Breast epithelium (tissue), 4 donors: ENCODE results near the gene PRPSAP1. TPM values are rescaled to one million over a fixed set of nuclear protein-coding genes. Genes with fewer than 3 reads are reported as not detected.

Experiments used
- DNase-seq, 2 donors: peaks; one replicate each; pipeline ENCODE4 v3.0.0-alpha.2; 2019; ENCODE audit warnings: low spot score in 2 of 2
- H3K27ac ChIP-seq, 2 donors: fragments of 200-600 bp; sonication (generic) in 1 of 2; one replicate each; pipeline ENCODE4 v1.5.1; 2016 to 2019; ENCODE audit warnings: mild to moderate bottlenecking in 1 of 2
- H3K27me3 ChIP-seq, 2 donors: fragments of 200-600 bp; sonication (generic) in 1 of 2; one replicate each; pipeline versions ENCODE4 v1.5.1 to v1.6.0; 2017 to 2019; ENCODE audit warnings: control low read depth in 1 of 2, mild to moderate bottlenecking in 1 of 2
- H3K36me3 ChIP-seq: fragments of 200-600 bp; one replicate; pipeline ENCODE4 v1.5.1; 2019
- H3K4me1 ChIP-seq, 2 donors: fragments of 200-600 bp; sonication (generic); one replicate each; pipeline ENCODE4 v1.5.1; 2016 to 2019; ENCODE audit warnings: control low read depth in 1 of 2
- H3K4me3 ChIP-seq, 3 donors: fragments of 200-600 bp; sonication (generic); 1 replicate in 2 of 3; 2 replicates in 1 of 3; pipeline ENCODE4 v1.5.1; 2016 to 2019; ENCODE audit warnings: mild to moderate bottlenecking in 3 of 3, moderate library complexity in 2 of 3
- H3K9me3 ChIP-seq, 2 donors: fragments of 200-600 bp; sonication (generic) in 1 of 2; one replicate each; pipeline ENCODE4 v1.5.1; 2016 to 2019; ENCODE audit warnings: control low read depth in 1 of 2
- CTCF ChIP-seq, 3 donors: fragments of 450-650 bp; IDR thresholded peaks; one replicate each; pipeline ENCODE4 v1.5.1; 2016 to 2017; ENCODE audit warnings: antibody characterized with exemption in 3 of 3, mild to moderate bottlenecking in 3 of 3, moderate library complexity in 3 of 3
- POLR2A ChIP-seq: fragments of 450-650 bp; IDR thresholded peaks from one replicate; pipeline ENCODE4 v1.6.1; 2016; ENCODE audit warnings: antibody characterized with exemption, mild to moderate bottlenecking, moderate library complexity
- POLR2AphosphoS5 ChIP-seq, 3 donors: sonication (generic); formaldehyde crosslinking; IDR thresholded peaks; one replicate each; pipeline ENCODE4 v1.6.1; 2017; ENCODE audit warnings: antibody characterized with exemption in 3 of 3
- intact Hi-C: fragments of 100-400 bp; cut with DNase I; formaldehyde crosslinking; loops from one replicate; pipeline ENCODE4 v1.15.1; 2023; ENCODE audit warnings: low total_unique reads
- total RNA-seq, 3 donors: library from RNA; depleted of rRNA; stranded (reverse); fragments of >200 nt; gene quantifications; one replicate each; pipeline ENCODE4 v1.1.0, GENCODE V29; 2016

The PRPSAP1 gene
- total RNA-seq, 3 donors from 2014 or later: 71.4 to 110 (median 78.3) TPM

DNA sequence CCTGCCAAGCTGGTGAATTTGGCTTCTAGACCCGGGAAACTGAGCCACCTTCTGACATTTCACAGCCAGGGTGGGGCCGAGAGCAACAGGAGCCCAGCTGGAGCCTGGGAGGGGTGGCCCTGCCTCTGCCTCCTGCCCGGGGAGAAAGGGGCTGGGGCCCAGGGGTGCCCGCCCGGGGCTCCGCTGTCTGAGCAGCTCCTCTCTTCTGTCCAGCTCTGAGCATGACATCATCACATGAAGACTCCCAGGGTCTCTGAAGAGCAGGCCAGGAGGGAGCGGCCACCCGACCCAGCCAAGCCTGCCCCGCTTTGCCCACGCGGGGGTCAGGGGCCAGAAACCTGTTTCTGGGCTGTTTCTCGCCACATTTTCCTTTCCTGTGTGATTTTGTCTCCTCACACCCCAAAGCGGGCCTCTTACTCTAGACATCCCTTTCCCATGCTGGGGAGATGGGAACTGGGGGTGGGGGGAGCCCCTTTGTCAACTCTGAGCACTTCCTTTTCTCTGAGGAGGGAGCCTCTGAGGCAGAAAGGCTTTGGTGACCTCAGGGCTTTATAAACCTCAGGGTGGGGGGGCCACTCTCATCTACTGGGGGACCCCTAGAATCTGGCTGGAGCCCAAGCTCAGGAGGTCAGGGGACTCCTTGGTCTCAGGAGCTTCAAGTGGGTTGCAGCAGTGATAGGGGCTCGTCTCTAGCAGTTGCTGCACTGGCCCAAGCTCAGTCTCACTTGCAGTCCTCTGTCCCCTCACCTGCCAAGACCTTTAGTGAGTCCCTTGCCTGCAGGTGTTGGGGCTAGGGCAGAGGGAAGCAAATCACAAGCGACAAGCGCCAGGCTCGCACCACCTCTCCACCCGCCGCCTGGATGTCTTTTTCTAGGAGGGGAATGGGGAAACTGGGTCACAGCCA lies 80.9 kb downstream of the PRPSAP1 start:
- Histone ChIP-seq H3K27ac (peak overlapping the region; percentile 86 to 90), H3K4me3 (peak overlapping the region; percentile 22 to 70 (median 50)), H3K36me3 (no peaks in the 10 kb centered on the region), H3K4me1 (peaks cover 41 to 44% of the 10 kb centered on the region in 2 donors), H3K27me3 (no peaks in the 10 kb centered on the region), H3K9me3 (no peaks in the 10 kb centered on the region)
- intact Hi-C loops: no loop called here
- TF ChIP-seq POLR2A (no peak), CTCF (IDR thresholded peaks at IDR 0.05) (no peak), POLR2AphosphoS5 (IDR thresholded peaks at IDR 0.05) (no peak)
- no peak for DNase-seq

GRCh38 chr17:76271669-76272540 lies 81.8 kb downstream of the PRPSAP1 start:
- TF ChIP-seq POLR2A: no peak
- TF ChIP-seq POLR2AphosphoS5 (IDR thresholded peaks at IDR 0.05): peak in 1 of 3 donors; percentile 16
- no peaks in the 10 kb centered on the region for H3K9me3 ChIP-seq
- H3K4me3 ChIP-seq: peak overlapping the region; percentile 22 to 70 (median 50)
- intact Hi-C loops: no loop called here
- H3K27ac ChIP-seq: peak overlapping the region; percentile 86 to 90
- H3K27me3 ChIP-seq: no peaks in the 10 kb centered on the region
- H3K36me3 ChIP-seq: no peaks in the 10 kb centered on the region
- peak in 1 of 2 donors; percentile 39 for DNase-seq
- peaks cover 46 to 48% of the 10 kb centered on the region in 2 donors for H3K4me1 ChIP-seq

- DNase-seq: no peak
- Histone ChIP-seq H3K4me1 (peaks cover 44 to 50% of the 10 kb centered on the region in 2 donors), H3K27me3 (no peaks in the 10 kb centered on the region), H3K9me3 (no peaks in the 10 kb centered on the region), H3K36me3 (no peaks in the 10 kb centered on the region), H3K4me3 (peak overlapping the region in 2 of 3 donors; percentile 50 to 70), H3K27ac (peak overlapping the region; percentile 86 to 90)
- intact Hi-C loops: no loop called here
- TF ChIP-seq CTCF (IDR thresholded peaks at IDR 0.05) (no peak), POLR2A (no peak), POLR2AphosphoS5 (IDR thresholded peaks at IDR 0.05) (no peak)
These were observed 82.7 kb downstream of the PRPSAP1 start for GRCh38 chr17:76270770-76271668.

DNA sequence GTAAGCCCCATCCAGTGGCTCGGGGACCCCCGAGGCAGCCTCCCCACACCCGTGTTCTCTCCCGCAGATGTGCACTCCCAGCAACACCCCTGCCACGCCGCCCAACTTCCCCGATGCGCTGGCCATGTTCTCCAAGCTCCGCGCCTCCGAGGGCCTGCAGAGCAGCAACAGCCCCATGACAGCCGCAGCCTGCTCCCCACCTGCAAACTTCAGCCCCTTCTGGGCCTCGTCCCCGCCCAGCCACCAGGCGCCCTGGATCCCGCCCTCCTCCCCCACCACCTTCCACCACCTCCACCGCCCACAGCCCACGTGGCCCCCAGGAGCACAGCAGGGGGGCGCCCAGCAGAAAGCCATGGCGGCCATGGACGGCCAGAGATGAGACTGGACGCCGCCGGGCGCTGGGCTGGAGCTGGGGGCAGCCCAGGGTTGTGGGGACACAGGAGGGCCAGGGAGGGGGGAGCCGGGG lies 83.6 kb downstream of the PRPSAP1 start:
- Histone ChIP-seq H3K4me1 (peaks cover 44 to 50% of the 10 kb centered on the region in 2 donors), H3K36me3 (no peaks in the 10 kb centered on the region), H3K27ac (peak overlapping the region in 1 of 2 donors; percentile 97), H3K27me3 (no peaks in the 10 kb centered on the region), H3K9me3 (no peaks in the 10 kb centered on the region), H3K4me3 (no peak overlapping the region)
- intact Hi-C loops: no loop called here
- no peak for DNase-seq
- TF ChIP-seq POLR2AphosphoS5 (IDR thresholded peaks at IDR 0.05): no peak
- TF ChIP-seq POLR2A: no peak
- no peak for TF ChIP-seq CTCF (IDR thresholded peaks at IDR 0.05)
